OCI-LY7 (cell line): Measurements from ENCODE around the gene SPHKAP.

Experiments used
- EZH2phosphoT487 ChIP-seq: fragments of 200-600 bp; sonication (generic); IDR thresholded peaks from 2 replicates; pipeline ENCODE4 v1.6.1; 2018; ENCODE audit warnings: low read depth, borderline replicate concordance, mild to moderate bottlenecking, mixed run types, antibody characterized with exemption, low read length, moderate library complexity, mixed read lengths
- TF ChIP-seq, protein P1 (sequence below): fragments of 200-600 bp; sonication (generic); conservative IDR thresholded peaks from 2 replicates; pipeline ENCODE4 v1.5.1; 2014; ENCODE audit warnings: mild to moderate bottlenecking, antibody characterized with exemption, low read length, moderate library complexity, mixed read lengths

- TF ChIP-seq, protein P1, sequence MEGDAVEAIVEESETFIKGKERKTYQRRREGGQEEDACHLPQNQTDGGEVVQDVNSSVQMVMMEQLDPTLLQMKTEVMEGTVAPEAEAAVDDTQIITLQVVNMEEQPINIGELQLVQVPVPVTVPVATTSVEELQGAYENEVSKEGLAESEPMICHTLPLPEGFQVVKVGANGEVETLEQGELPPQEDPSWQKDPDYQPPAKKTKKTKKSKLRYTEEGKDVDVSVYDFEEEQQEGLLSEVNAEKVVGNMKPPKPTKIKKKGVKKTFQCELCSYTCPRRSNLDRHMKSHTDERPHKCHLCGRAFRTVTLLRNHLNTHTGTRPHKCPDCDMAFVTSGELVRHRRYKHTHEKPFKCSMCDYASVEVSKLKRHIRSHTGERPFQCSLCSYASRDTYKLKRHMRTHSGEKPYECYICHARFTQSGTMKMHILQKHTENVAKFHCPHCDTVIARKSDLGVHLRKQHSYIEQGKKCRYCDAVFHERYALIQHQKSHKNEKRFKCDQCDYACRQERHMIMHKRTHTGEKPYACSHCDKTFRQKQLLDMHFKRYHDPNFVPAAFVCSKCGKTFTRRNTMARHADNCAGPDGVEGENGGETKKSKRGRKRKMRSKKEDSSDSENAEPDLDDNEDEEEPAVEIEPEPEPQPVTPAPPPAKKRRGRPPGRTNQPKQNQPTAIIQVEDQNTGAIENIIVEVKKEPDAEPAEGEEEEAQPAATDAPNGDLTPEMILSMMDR: no peak
- no peak for TF ChIP-seq EZH2phosphoT487
These were observed 190.6 kb downstream of the SPHKAP start for GRCh38 chr2:227990937-227991336.
